ENCODE results near the gene CD74. TPM values are rescaled to one million over a fixed set of nuclear protein-coding genes. Genes with fewer than 3 reads are reported as not detected.

CD74 gene
- total and polyA plus RNA-seq, 2 of the 8 experiments (the other 6 are each of a cell fraction or from before 2014, with no cell fraction given), result 45.9 to 61.0 TPM

DNA sequence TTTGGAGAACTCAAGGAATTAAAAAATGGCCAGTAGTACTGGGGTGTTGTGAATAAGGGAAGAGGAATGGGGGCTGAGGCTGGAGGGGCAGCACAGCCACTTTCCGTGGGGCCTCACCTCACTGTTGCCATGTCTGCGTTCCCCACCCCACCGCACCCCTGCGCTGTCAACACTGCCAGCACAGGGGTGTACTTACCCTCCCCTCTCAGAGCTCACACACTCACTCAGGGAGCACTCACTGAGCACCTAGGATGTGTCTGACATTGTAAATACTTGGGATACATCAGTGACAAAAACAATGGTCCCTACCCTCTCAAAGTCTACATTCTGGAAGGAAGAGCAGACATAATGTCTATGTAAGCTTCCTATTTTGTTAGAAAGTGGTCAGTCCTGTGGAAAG is 40.2 kb upstream of the CD74 start (continued):
- TF ChIP-seq CHD7 (IDR thresholded peaks at IDR 0.05; ENCODE audit: insufficient replicate concordance, low read length) (no peak), POLR2AphosphoS5 (IDR thresholded peaks at IDR 0.05; ENCODE audit: low read depth, low read length) (no peak)
